Adrenal gland (tissue), 5 donors: ENCODE data around the gene PPP2R2D.

ENCODE experiments used
- CTCF ChIP-seq, 6 experiments: fragments of 450-650 bp in 4 of 6; fragments of 200-600 bp in 2 of 6; sonication (generic) in 1 of 6; IDR thresholded peaks; 1 replicate in 5 of 6; 2 replicates in 1 of 6; pipeline versions ENCODE4 v1.5.1 to v1.8.0; 2016 to 2021; ENCODE audit warnings: antibody characterized with exemption in 6 of 6, mild to moderate bottlenecking in 2 of 6, moderate library complexity in 1 of 6
- POLR2A ChIP-seq, 2 donors: fragments of 450-650 bp; IDR thresholded peaks; one replicate each; pipeline ENCODE4 v1.6.1; 2017; ENCODE audit warnings: antibody characterized with exemption in 2 of 2, mild to moderate bottlenecking in 2 of 2, moderate library complexity in 1 of 2
- donor health status: DM: no; HTN: no; CAD: no.

GRCh38 chr10:131943021-131943814 lies 42.4 kb downstream of the PPP2R2D start:
- peak in 5 of 6 experiments; percentile 50 to 69 (median 62) for TF ChIP-seq CTCF (IDR thresholded peaks at IDR 0.05)
- no peak for TF ChIP-seq POLR2A (IDR thresholded peaks at IDR 0.05)
